ENCODE results near the gene LGALS13. TPM values are rescaled to one million over a fixed set of nuclear protein-coding genes. Genes with fewer than 3 reads are reported as not detected.

Gene LGALS13
- total RNA-seq, 1 experiment from 2014 or later: not detected

DNA sequence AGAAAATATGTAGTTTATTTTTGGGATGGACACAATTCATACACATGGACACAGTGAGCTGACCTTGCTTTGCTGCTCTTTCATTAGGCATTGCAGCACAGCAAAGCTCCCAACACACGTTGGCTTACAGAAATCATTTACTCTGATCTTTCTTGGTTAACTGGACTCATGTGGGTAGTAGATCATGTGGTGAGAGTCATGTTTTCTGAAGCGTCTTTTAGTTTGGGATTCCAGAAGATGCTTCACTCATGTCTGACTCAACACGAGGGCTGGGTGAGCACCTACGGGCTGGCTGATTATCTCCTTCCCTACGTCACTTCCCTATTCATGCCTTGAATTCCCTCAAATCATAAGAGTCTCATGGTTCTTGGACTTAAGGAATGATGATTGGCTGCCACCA lies 41.3 kb downstream of the LGALS13 start:
- no peak overlapping the region for H2BK5ac ChIP-seq (ENCODE audit: insufficient read length, low read length)
- H3T11ph ChIP-seq (ENCODE audit: low read length): no peak overlapping the region
- no peak overlapping the region for H3K4me2 ChIP-seq (ENCODE audit: insufficient read depth, insufficient read length, low read length)
- DNase-seq: no peak
- H3K9me3 ChIP-seq (ENCODE audit: control insufficient read depth, low read depth, low read length): no peaks in the 10 kb centered on the region
- no peak overlapping the region for H4K8ac ChIP-seq (replicated peaks; ENCODE audit: insufficient read length, low read depth, low read length)
- Mint-ChIP-seq H3K27ac (no peak overlapping the region), H3K4me3 (no peak overlapping the region), H3K4me1 (no peaks in the 10 kb centered on the region), H3K36me3 (ENCODE audit: insufficient read depth in 1 of 3, low read depth in 3 of 3) (no peaks in the 10 kb centered on the region), H3K9me3 (no peaks in the 10 kb centered on the region), H3K27me3 (ENCODE audit: low read depth) (peaks cover 75% of the 10 kb centered on the region)
- no peak overlapping the region for H2BK120ac ChIP-seq (ENCODE audit: low read depth, low read length, poor library complexity, severe bottlenecking)
- no peaks in the 10 kb centered on the region for H3K79me2 ChIP-seq (ENCODE audit: insufficient read depth, low read length)
- no peak overlapping the region for H3K18ac ChIP-seq (ENCODE audit: insufficient read length, low read depth, low read length)
- no peak overlapping the region for H2AK5ac ChIP-seq (ENCODE audit: insufficient read length, low read length)
- no peaks in the 10 kb centered on the region for H4K20me1 ChIP-seq (ENCODE audit: control insufficient read depth, insufficient read depth, insufficient read length)
- no peak overlapping the region for H2BK12ac ChIP-seq (ENCODE audit: insufficient read length, low read depth, low read length)
- H3K9ac ChIP-seq (ENCODE audit: extremely low read depth, insufficient read length, low read length): no peak overlapping the region
- no peaks in the 10 kb centered on the region for H3K27me3 ChIP-seq (ENCODE audit: insufficient read depth, low read length)
- no peak overlapping the region for H4K91ac ChIP-seq (ENCODE audit: insufficient read length, low read depth, low read length)
- no peaks in the 10 kb centered on the region for H3K79me1 ChIP-seq (ENCODE audit: insufficient read depth, low read depth, low read length, poor library complexity, severe bottlenecking)
- H3K4me1 ChIP-seq (ENCODE audit: insufficient read depth, low read length): no peaks in the 10 kb centered on the region
- H4K5ac ChIP-seq (ENCODE audit: insufficient read length, low read depth, low read length): no peak overlapping the region
- no peak overlapping the region for H3K27ac ChIP-seq (ENCODE audit: insufficient read length, low read depth, low read length)
- H3K23me2 ChIP-seq (ENCODE audit: insufficient read length, low read depth, low read length, poor library complexity, severe bottlenecking): no peaks in the 10 kb centered on the region
- H3K56ac ChIP-seq (ENCODE audit: insufficient read length, low read depth, low read length): no peak overlapping the region
- no peak overlapping the region for H3K14ac ChIP-seq (ENCODE audit: insufficient read depth, low read length)
- no peak overlapping the region for H3K23ac ChIP-seq (ENCODE audit: insufficient read length, low read depth, low read length)
- TF ChIP-seq, protein P1, sequence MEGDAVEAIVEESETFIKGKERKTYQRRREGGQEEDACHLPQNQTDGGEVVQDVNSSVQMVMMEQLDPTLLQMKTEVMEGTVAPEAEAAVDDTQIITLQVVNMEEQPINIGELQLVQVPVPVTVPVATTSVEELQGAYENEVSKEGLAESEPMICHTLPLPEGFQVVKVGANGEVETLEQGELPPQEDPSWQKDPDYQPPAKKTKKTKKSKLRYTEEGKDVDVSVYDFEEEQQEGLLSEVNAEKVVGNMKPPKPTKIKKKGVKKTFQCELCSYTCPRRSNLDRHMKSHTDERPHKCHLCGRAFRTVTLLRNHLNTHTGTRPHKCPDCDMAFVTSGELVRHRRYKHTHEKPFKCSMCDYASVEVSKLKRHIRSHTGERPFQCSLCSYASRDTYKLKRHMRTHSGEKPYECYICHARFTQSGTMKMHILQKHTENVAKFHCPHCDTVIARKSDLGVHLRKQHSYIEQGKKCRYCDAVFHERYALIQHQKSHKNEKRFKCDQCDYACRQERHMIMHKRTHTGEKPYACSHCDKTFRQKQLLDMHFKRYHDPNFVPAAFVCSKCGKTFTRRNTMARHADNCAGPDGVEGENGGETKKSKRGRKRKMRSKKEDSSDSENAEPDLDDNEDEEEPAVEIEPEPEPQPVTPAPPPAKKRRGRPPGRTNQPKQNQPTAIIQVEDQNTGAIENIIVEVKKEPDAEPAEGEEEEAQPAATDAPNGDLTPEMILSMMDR (conservative IDR thresholded peaks at IDR 0.05): no peak
- H2BK15ac ChIP-seq (ENCODE audit: low read depth, low read length): no peak overlapping the region
- H2BK20ac ChIP-seq (ENCODE audit: low read depth, low read length, poor library complexity, severe bottlenecking): no peak overlapping the region
- no peak overlapping the region for H2AFZ ChIP-seq (ENCODE audit: low read length)
- no CpG with 5 or more reads among the region's 5 CpGs for WGBS (ENCODE audit: extremely low coverage, insufficient read length, low lambda C conversion rate)
- H3K4ac ChIP-seq (ENCODE audit: low read depth, low read length): no peak overlapping the region
